Endothelial cell of umbilical vein (primary cell): ENCODE measurements around the gene GRID1.

Source experiments
- CTCF ChIP-seq, 2 donors: IDR thresholded peaks; 1 replicate in 1 of 2; 2 replicates in 1 of 2; pipeline ENCODE4 v1.5.1; 2011; ENCODE audit warnings: low read length in 2 of 2, mild to moderate bottlenecking in 2 of 2, moderate library complexity in 2 of 2, control low read depth in 1 of 2, inconsistent platforms in 1 of 2, low read depth in 1 of 2; ENCODE audit not compliant: insufficient read depth in 1 of 2; ENCODE audit errors: extremely low read depth in 1 of 2
- JUN ChIP-seq: IDR thresholded peaks from 2 replicates; pipeline ENCODE4 v1.6.1; 2011; ENCODE audit warnings: borderline replicate concordance, low read depth; ENCODE audit not compliant: insufficient read length, insufficient read depth
- MAX ChIP-seq: IDR thresholded peaks from 2 replicates; pipeline ENCODE4 v1.6.1; 2011; ENCODE audit not compliant: insufficient read depth, insufficient read length
- POLR2A ChIP-seq: IDR thresholded peaks from 2 replicates; pipeline ENCODE4 v1.6.1; 2012; ENCODE audit warnings: low read depth, mild to moderate bottlenecking, control low read depth, low read length
- POLR2AphosphoS5 ChIP-seq: IDR thresholded peaks from 2 replicates; pipeline ENCODE4 v1.6.1; 2012; ENCODE audit warnings: low read depth, mild to moderate bottlenecking, control low read depth, low read length, moderate library complexity; ENCODE audit not compliant: insufficient read depth

GRCh38 chr10:86256690-86257315, 109.8 kb downstream of the GRID1 start:
- TF ChIP-seq CTCF (IDR thresholded peaks at IDR 0.05; ENCODE audit: extremely low read depth in 1 of 2, insufficient read depth in 1 of 2, low read depth in 1 of 2, low read length in 2 of 2), result no peak
- TF ChIP-seq POLR2AphosphoS5, result no peak
- TF ChIP-seq MAX, result no peak
- TF ChIP-seq POLR2A, result no peak
- TF ChIP-seq JUN, result no peak
